Smooth muscle cell of the umbilical artery (primary cell): Measurements from ENCODE around the gene SRPX2. TPM values are rescaled to one million over a fixed set of nuclear protein-coding genes. Genes with fewer than 3 reads are reported as not detected.

Experiments
- total RNA-seq: library from RNA; depleted of rRNA; stranded (reverse); fragments of >200 nt; gene quantifications from 2 replicates; pipeline ENCODE4 v1.2.3, GENCODE V29; 2014

SRPX2 gene
- 122 and 176 TPM in 2 replicates for total RNA-seq

DNA sequence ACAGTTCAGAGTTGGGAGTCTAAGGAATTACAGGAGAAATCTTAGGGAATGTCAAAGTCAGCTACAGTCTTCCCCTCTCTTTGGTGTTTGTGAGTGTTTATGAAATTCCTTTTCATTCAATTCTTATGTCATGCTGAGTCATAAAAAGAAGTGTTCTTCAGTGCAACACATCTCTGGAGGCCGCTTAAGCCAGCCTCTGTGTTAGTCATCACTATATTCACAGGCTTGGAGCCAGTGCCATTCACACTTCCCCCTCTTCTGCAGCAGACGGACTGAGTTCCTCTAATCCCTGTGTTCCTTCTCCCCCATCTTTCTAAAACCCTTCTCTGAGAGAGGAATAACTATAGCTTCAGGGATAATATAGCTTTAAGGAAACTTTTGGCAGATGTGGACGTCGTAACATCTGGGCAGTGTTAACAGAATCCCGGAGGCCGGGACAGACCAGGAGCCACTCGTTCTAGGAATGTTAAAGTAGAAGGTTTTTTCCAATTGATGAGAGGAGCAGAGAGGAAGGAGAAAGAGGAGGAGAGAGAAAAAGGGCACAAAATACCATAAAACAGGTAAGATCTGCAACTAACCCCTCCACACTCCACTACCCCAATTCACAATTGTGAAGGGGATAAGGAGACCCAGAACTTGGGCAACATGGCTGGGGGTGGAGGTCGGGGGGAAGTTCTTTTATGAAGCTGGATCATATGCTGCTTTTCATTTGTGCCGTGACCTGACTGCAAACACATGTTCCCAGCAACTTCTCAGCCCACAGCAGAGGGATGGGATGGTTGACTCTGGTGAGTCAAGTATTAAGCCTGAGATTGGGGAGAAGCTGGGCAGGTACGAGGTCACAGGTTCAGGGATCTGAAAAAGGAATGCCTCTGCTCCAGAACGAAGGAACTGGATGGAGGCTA, at the start of gene SRPX2:
Gene SRPX2, plus strand, starts transcription at position 244 of the 905 bp plus-strand sequence. CDS start 2,124 bp downstream, outside the sequence.

GRCh38 chrX:100636321-100636991, 7.5 kb upstream of the SRPX2 start, which contains the start of gene TSPAN6:
TSS of gene TSPAN6 (minus strand) at chrX:100636806. CDS start at chrX:100636694, 112 bp downstream.

Other genes starting within 250 kb of the SRPX2 start
- gene PCDH19, start 233.9 kb upstream of the SRPX2 start, total RNA-seq = 0.69 and 1.2 TPM in 2 replicates
- gene TNMD, start 59.3 kb upstream of the SRPX2 start, total RNA-seq = not detected in 2 replicates
- gene TSPAN6, start 7.4 kb upstream of the SRPX2 start, total RNA-seq = 36.6 and 84.3 TPM in 2 replicates
- gene SYTL4, start 87.9 kb downstream of the SRPX2 start, total RNA-seq = 6.7 and 35.9 TPM in 2 replicates
- 14.8 and 22.7 TPM in 2 replicates for gene CSTF2, start 176.2 kb downstream of the SRPX2 start, total RNA-seq
- not detected in 2 replicates for gene NOX1, start 230.2 kb downstream of the SRPX2 start, total RNA-seq